Aorta (tissue), 5 donors: Measurements from ENCODE around the gene PRKAB1. TPM values are rescaled to one million over a fixed set of nuclear protein-coding genes. Genes with fewer than 3 reads are reported as not detected.
"Not testable (repeated sequence)": the region's sequence is repeated elsewhere in the genome, so short reads cannot be mapped to it uniquely, and the experiment has no call there.

Source experiments
- ATAC-seq: fragments of 200-7000 bp; cut with Tn5 transposase; one replicate; pipeline ENCODE4 v1.9.1; 2022; ENCODE audit warnings: moderate library complexity; ENCODE audit not compliant: low FRiP score
- DNase-seq, 2 donors: peaks; one replicate each; pipeline ENCODE4 v3.0.0-alpha.2; 2020
- H3K27ac ChIP-seq, 2 donors: one replicate each; pipeline ENCODE4 v1.5.1; 2013; ENCODE audit warnings: low read length in 2 of 2, mild to moderate bottlenecking in 2 of 2, moderate library complexity in 2 of 2, control low read depth in 1 of 2, inconsistent platforms in 1 of 2, low read depth in 1 of 2
- H3K27me3 ChIP-seq, 2 donors: one replicate each; pipeline ENCODE4 v1.6.1; 2013; ENCODE audit warnings: control low read depth in 1 of 2, low read length in 1 of 2, mild to moderate bottlenecking in 1 of 2, moderate library complexity in 1 of 2; ENCODE audit not compliant: insufficient read depth in 2 of 2, control insufficient read depth in 1 of 2
- H3K36me3 ChIP-seq, 2 donors: one replicate each; pipeline ENCODE4 v1.6.1; 2013; ENCODE audit warnings: control low read depth in 1 of 2, low read length in 1 of 2, mild to moderate bottlenecking in 1 of 2; ENCODE audit not compliant: insufficient read depth in 2 of 2, control insufficient read depth in 1 of 2
- H3K4me1 ChIP-seq, 2 donors: one replicate each; pipeline ENCODE4 v1.6.1; 2013; ENCODE audit warnings: low read length in 2 of 2, control low read depth in 1 of 2, mild to moderate bottlenecking in 1 of 2, moderate library complexity in 1 of 2; ENCODE audit not compliant: insufficient read depth in 2 of 2, control insufficient read depth in 1 of 2
- H3K4me3 ChIP-seq, 2 donors: one replicate each; pipeline ENCODE4 v1.5.1; 2013; ENCODE audit warnings: low read length in 2 of 2, control low read depth in 1 of 2, mild to moderate bottlenecking in 1 of 2
- H3K9me3 ChIP-seq: one replicate; pipeline ENCODE4 v1.6.1; 2013; ENCODE audit warnings: mild to moderate bottlenecking, low read length; ENCODE audit not compliant: control insufficient read depth
- WGBS, 2 donors: extraction: QIAGEN DNeasy Blood & Tissue Kit; methylation state at CpG; one replicate each; pipeline ENCODE4 v1.1.7; 2013; 5-methylcytosine and 5-hydroxymethylcytosine counted together
- intact Hi-C, 2 donors: fragments of 100-400 bp; cut with DNase I; formaldehyde crosslinking; loops; one replicate each; pipeline versions ENCODE4 v1.14.2 to v1.15.0; 2022
- long read RNA-seq, 2 donors: library from polyadenylated mRNA; unstranded; transcript quantifications; one replicate each; pipeline ENCODE4 v2.0.0, GENCODE V29; 2020 to 2021
- polyA plus RNA-seq, 2 donors: library from polyadenylated mRNA; stranded (reverse); fragments of 200-250 nt; gene quantifications; one replicate each; pipeline ENCODE4 v1.2.3, GENCODE V29; 2013
- total RNA-seq, 2 donors: library from RNA; stranded (reverse); fragmentation: NEBNext Ultra II Directional; extraction: Animal tissue kit (Norgen Biotek cat#: 25700); gene quantifications; one replicate each; pipeline ENCODE4 v1.2.1, GENCODE V29; 2021
- donor health status: healthy with polysubstance abuse.
- donor health status: Bipolar disorder and iron deficiency.
- donor health status: DM: no; HTN: no; CAD: no.
- donor health status: DM: no; HTN: no; CAD: no.
- donor health status: DM: yes; HTN: yes; CAD: no.

PRKAB1 gene, protein sequence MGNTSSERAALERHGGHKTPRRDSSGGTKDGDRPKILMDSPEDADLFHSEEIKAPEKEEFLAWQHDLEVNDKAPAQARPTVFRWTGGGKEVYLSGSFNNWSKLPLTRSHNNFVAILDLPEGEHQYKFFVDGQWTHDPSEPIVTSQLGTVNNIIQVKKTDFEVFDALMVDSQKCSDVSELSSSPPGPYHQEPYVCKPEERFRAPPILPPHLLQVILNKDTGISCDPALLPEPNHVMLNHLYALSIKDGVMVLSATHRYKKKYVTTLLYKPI
- total RNA-seq (10 to 100 TPM; 25.6 to 27.0 TPM), polyA plus RNA-seq (10 to 100 TPM in 1 of 2 donors, 1 to 10 TPM in 1; 8.8 to 25.0 TPM)
- long read RNA-seq, donor 1, full-length matches to known transcripts = 100 of 112 reads
- long read RNA-seq, donor 1, partial matches to known transcripts = 2 of 112 reads
- long read RNA-seq, donor 1, other reads (novel, unspliced or antisense) = 10 of 112 reads
- long read RNA-seq, donor 2, transcript PRKAB1-201 (7 exons, 2,610 nt) = major isoform, 10 of 15 reads
- long read RNA-seq, donor 2, partial matches to known transcripts = 1 of 15 reads
- long read RNA-seq, donor 2, other reads (novel, unspliced or antisense) = 2 of 15 reads

DNA sequence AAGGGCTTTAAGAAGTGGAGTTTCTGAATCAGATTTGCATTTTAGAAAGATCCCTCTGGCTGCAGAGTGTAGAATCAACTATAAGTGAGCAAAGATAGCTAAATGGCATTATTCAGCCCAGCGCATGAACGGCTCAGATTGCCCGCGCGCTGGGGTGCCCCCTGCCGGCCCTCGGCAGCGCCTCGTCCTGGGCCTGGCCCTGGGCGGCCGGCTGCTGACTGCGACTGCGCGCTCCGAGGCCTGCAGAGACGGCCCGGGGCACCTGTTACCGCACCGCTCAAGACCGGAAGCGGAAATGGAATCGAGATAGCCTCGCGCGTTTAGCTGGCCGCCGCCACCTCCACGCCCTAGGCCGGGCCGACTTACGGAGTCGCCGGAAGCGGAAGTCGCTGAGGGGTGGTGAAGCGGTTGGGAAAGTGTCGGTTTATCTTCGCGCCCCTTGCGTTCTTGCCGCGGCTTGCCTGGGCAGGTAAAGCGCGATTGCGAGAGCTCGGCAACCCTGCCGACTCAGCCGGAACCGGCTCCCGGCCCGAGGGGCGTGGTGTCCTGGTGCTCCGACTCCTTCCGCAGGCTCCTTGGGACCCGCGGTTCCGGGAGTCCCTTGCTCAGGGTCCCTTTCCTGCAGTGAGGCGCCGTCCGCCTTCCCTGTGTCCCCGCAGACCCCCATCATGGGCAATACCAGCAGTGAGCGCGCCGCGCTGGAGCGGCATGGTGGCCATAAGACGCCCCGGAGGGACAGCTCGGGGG is at the start of gene PRKAB1:
Gene PRKAB1, plus strand, starts transcription at position 557 of the 747 bp plus-strand sequence. Its CDS starts 112 bp downstream, at position 669.
- 0% methylated on average over 67 to 69 of the region's 69 CpGs for WGBS, 2 donors
- peak; percentile 99 for ATAC-seq
- Histone ChIP-seq H3K4me3 (peak within 1 kb of the TSS; percentile 70 to 72), H3K27ac (peak within 1 kb of the TSS; percentile 10 to 49), H3K9me3 (no peaks in the 10 kb centered on the region), H3K4me1 (no peaks in the 10 kb centered on the region), H3K27me3 (no peaks in the 10 kb centered on the region), H3K36me3 (no peaks in the 10 kb centered on the region)
- peak; percentile 97 to 98 for DNase-seq
- intact Hi-C loops = no loop called here

DNA sequence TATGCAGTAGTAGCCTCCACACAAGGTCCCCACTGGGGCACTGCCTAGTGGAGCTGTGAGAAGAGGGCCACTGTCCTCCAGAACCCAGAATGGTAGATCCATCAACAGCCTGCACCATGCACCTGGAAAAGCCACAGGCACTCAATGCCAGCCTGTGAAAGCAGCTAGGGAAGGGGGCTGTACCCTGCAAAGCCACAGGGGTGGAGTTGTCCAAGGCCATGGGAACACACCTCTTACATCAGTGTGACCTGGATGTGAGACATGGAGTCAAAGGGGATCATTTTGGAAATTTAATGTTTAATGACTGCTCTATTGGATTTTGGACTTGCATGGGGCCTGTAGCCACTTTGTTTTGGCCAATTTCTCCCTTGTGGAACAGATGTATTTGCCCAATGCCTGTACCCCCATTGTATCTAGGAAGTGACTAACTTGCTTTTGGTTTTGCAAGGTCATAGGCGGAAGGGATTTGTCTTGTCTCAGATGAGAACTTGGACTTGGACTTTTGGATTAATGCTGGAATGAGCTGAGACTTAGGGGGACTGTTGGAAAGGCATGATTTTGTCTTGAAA is 49.5 kb upstream of the PRKAB1 start:
- H3K27me3 ChIP-seq, DNase-seq, intact Hi-C loops, H3K4me1 ChIP-seq, H3K36me3 ChIP-seq, ATAC-seq, H3K27ac ChIP-seq, H3K4me3 ChIP-seq, H3K9me3 ChIP-seq: not testable (repeated sequence)
- WGBS, 2 donors = 86 to 91% methylated on average over 1 of the region's 1 CpG

- Histone ChIP-seq H3K4me1 (no peaks in the 10 kb centered on the region), H3K9me3 (no peaks in the 10 kb centered on the region), H3K27me3 (no peaks in the 10 kb centered on the region), H3K36me3 (no peaks in the 10 kb centered on the region), H3K4me3 (no peak overlapping the region), H3K27ac (no peak overlapping the region)
- WGBS, 2 donors = 34 to 51% methylated on average over 1 of the region's 1 CpG
- ATAC-seq (no peak), DNase-seq (no peak)
- intact Hi-C loops = no loop called here
These were observed 47.4 kb upstream of the PRKAB1 start for GRCh38 chr12:119620490-119620889.

DNA sequence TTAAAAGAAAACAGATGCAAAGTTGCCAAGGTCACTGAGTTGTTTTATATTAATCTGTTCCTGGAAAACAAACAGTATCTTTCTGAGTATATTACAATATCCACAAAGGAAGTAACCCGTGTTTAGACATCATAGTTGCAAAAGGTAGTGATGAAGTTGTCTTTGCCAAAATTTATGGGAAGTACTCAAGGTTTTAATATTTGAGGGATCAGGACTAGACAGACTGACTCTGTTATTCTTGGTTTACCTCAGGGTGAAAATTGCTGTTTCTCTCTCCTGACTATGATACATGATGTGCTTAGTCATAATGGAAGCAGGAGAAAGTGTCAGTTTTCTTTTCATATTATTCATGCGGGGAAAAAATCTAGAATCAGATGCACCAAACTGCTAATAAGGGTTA is 46.1 kb upstream of the PRKAB1 start:
- ATAC-seq (no peak), DNase-seq (no peak)
- WGBS, 2 donors = 49 to 55% methylated on average over 2 of the region's 2 CpGs
- intact Hi-C loops = no loop called here
- Histone ChIP-seq H3K9me3 (no peaks in the 10 kb centered on the region), H3K27ac (no peak overlapping the region), H3K4me1 (no peaks in the 10 kb centered on the region), H3K27me3 (no peaks in the 10 kb centered on the region), H3K4me3 (no peak overlapping the region), H3K36me3 (no peaks in the 10 kb centered on the region)

- Histone ChIP-seq H3K27ac (no peak overlapping the region), H3K9me3 (no peaks in the 10 kb centered on the region), H3K4me3 (no peak overlapping the region), H3K27me3 (no peaks in the 10 kb centered on the region), H3K36me3 (no peaks in the 10 kb centered on the region), H3K4me1 (no peaks in the 10 kb centered on the region)
- intact Hi-C loops = no loop called here
- 82 to 84% methylated on average over 4 of the region's 4 CpGs for WGBS, 2 donors
- DNase-seq = no peak
- ATAC-seq = no peak
These were observed 43.0 kb upstream of the PRKAB1 start for GRCh38 chr12:119624966-119625365.

DNA sequence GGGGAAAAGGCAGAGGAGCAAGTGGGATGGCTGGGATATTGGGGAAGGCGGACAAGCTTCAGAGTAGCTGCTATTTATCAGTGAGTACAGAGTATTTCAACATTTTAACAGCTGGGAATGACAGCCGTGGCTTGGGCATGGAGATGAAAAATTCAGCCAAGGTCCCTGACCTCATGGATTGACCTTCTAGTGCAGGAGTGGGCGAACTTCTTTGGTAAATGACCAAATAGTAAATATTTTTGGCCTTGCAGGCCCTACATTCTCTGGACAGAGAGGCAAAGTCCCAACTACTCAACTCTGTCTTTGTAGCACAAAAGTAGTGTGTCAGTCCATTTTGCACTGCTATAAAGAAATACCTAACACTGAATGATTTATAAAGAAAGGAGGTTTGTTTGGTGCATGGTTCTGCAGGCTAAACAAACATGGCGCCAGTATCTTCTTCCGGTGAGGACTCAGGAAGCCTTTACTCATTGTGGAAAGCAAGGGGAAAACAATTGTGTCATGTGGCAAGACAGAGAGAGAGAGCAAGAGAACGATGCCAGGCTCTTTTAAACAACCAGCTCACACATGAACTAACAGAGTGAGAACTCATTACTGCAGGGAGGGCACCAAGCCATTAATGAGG is 40.8 kb upstream of the PRKAB1 start:
- Histone ChIP-seq H3K9me3 (no peaks in the 10 kb centered on the region), H3K27ac (no peak overlapping the region), H3K36me3 (no peaks in the 10 kb centered on the region), H3K4me1 (no peaks in the 10 kb centered on the region), H3K4me3 (no peak overlapping the region), H3K27me3 (no peaks in the 10 kb centered on the region)
- WGBS, 2 donors = 69 to 71% methylated on average over 6 of the region's 6 CpGs
- intact Hi-C loops = no loop called here
- DNase-seq (no peak), ATAC-seq (no peak)

DNA sequence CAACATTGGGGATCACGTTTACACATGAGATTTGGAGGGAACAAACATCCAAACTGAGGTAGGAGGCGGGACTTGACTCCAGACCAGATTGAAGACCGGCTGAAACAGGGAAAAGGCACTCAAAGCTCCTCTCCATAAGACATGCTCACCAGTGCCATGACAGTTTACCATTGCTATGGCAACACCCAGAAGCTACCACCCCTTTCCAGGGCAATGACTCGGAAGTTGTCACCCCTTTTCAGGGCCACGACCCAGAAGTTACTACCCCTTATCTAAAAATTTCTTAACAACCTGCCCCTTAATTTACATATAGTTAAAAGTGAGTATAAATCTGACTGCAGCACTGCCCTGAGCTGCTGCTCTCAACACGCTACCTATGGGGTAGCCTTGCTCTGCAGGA is 40.2 kb upstream of the PRKAB1 start:
- Histone ChIP-seq H3K4me3 (no peak overlapping the region), H3K27me3 (no peaks in the 10 kb centered on the region), H3K36me3 (no peaks in the 10 kb centered on the region), H3K4me1 (no peaks in the 10 kb centered on the region), H3K27ac (no peak overlapping the region), H3K9me3 (no peaks in the 10 kb centered on the region)
- intact Hi-C loops = no loop called here
- 78 to 81% methylated on average over 6 of the region's 6 CpGs for WGBS, 2 donors
- DNase-seq (no peak), ATAC-seq (no peak)

- no peak overlapping the region for H3K27ac ChIP-seq
- WGBS, 2 donors = 87 to 88% methylated on average over 7 of the region's 7 CpGs
- H3K27me3 ChIP-seq = no peaks in the 10 kb centered on the region
- intact Hi-C loops = no loop called here
- no peaks in the 10 kb centered on the region for H3K9me3 ChIP-seq
- ATAC-seq (no peak), DNase-seq (no peak)
- no peak overlapping the region for H3K4me3 ChIP-seq
- no peaks in the 10 kb centered on the region for H3K4me1 ChIP-seq
- H3K36me3 ChIP-seq = no peaks in the 10 kb centered on the region
These were observed 37.6 kb upstream of the PRKAB1 start for GRCh38 chr12:119630223-119630780.
